Cardiac atrium fibroblast (primary cell): ENCODE results near the gene PRSS2. TPM values are rescaled to one million over a fixed set of nuclear protein-coding genes. Genes with fewer than 3 reads are reported as not detected.

Experiments
- total RNA-seq: library from RNA; depleted of rRNA; stranded (reverse); fragments of >200 nt; gene quantifications from 2 replicates; pipeline ENCODE4 v1.2.3, GENCODE V29; 2015

Gene PRSS2
- not detected in 2 replicates for total RNA-seq

DNA sequence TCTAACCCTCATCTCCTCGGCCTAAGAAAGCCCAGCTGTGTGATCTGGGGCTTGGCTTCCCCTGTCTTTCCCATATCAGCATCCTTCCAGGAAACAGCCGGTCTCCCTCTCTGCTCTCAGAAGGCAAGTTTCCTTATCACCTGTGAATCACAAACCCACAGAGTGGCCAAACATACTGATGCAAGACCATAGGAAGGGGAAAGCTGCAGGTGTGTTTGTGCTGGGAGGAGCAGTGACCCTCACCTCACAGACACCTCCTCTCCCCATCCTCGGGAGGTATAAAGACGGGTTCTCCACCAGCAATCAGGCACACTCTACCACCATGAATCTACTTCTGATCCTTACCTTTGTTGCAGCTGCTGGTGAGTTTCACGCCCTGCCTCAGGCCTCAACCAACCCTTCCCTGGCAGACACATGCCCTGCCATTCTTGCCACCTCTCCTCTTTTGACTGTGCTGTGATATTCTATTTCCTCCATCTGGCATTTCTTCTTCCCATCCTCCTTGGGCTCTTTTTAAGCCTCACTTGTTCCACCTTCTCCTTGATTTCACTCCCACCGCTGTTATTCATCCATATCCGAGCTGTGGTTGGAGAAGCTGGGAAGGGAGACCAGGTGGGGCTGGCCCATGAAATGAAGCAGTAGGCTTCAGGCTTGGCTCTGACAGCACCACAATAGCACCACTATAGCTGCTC lies at the start of gene PRSS2:
Gene PRSS2, plus strand, starts transcription at position 310 of the 692 bp plus-strand sequence. Its CDS starts 13 bp downstream, at position 323.

DNA sequence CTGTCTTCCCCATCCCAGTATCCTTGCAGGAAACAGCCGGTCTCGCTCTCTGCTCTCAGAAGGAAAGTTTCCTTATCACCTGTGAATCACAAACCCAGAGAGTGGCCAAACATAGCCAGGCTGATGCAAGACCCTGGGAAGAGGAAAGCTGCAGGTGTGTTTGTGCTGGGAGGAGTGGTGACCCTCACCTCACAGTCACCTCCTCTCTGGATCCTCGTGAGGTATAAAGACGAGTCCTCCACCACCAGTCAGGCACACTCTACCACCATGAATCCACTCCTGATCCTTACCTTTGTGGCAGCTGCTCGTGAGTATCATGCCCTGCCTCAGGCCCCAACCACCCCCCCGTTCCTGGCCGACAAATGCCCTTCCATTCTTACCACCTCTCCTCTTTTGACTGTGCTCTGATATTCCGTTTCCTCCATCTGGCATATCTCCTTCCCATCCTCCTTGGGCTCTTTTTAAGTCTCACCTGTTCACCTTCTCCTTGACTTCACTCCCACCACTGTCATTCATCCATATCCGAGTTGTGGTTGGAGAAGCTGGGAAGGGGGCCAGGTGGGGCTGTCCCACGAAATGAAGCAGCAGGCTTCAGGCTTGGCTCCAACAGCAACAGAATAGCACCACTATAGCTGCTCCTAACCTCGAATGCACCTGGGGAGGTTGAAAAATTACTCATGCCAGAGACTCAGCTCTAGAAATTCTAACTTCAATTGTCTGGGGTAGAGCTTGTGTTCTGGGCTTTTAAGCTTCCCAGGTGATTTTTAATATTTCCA lies 21.4 kb upstream of the PRSS2 start, which contains the start of gene PRSS1:
Gene PRSS1, plus strand, starts transcription at position 255 of the 776 bp plus-strand sequence. Its CDS starts 13 bp downstream, at position 268.

Other genes with a start within 250 kb of the PRSS2 start
- not detected in 2 replicates for gene PRSS1, start 21.5 kb upstream of the PRSS2 start, total RNA-seq
- 5.7 and 6.5 TPM in 2 replicates for gene EPHB6, start 84.1 kb downstream of the PRSS2 start, total RNA-seq
- not detected in 2 replicates for gene TRPV6, start 114.8 kb downstream of the PRSS2 start, total RNA-seq
- not detected in 2 replicates for gene TRPV5, start 162.8 kb downstream of the PRSS2 start, total RNA-seq
- gene LLCFC1, start 168.5 kb downstream of the PRSS2 start, total RNA-seq, result not detected in 2 replicates
- 0.49 TPM in 1 of 2 replicates, not detected in the other for gene KEL, start 191.4 kb downstream of the PRSS2 start, total RNA-seq